C4-2B (cell line): ENCODE measurements around the gene STK4.
"Not testable (repeated sequence)": the region's sequence is repeated elsewhere in the genome, so short reads cannot be mapped to it uniquely, and the experiment has no call there.

Experiments used
- H3K27ac ChIP-seq: fragments of 450-650 bp; 2 replicates; pipeline ENCODE4 v1.5.1; 2017
- CTCF ChIP-seq: fragments of 450-650 bp; conservative IDR thresholded peaks from 2 replicates; pipeline ENCODE4 v1.5.1; 2017; ENCODE audit warnings: mild to moderate bottlenecking
- ZFX ChIP-seq: fragments of 450-650 bp; IDR thresholded peaks from 2 replicates; pipeline ENCODE4 v1.6.1; 2017

STK4 gene

GRCh38 chr20:45058168-45058850 is 92.0 kb downstream of the STK4 start:
- H3K27ac ChIP-seq: no peak overlapping the region
- TF ChIP-seq CTCF (no peak), ZFX (no peak)

DNA sequence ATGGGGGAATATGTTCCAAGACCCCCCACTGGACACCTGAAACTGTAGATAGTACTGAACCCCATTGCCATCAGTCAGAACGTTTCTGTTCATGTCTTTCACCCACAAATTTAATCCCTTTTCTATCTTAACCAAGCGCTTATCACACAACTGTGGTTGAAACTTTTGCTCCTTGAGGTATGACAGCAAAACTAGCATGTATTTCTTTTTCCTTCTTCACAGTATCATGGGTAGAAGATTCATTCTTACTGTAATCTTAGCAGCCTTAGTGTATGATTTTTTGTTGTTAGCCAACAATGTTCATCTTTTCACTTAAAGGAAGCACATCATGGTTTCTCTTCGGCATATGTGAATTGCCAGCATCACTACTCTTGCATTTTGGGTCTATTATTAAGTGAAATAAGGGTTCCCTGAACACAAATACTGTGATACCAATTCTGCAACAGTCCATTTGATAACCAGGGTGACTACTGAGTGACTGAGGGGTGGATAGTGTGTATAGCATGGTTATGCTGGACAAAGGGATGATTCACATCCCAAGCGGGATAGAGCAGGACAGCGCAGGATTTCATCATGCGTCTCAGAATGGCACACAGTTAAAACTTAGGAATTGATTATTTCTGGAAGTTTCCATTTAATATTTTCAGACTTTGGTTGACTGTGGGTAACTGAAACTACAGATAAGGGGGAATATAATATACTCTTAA is 92.9 kb downstream of the STK4 start:
- no peak overlapping the region for H3K27ac ChIP-seq

DNA sequence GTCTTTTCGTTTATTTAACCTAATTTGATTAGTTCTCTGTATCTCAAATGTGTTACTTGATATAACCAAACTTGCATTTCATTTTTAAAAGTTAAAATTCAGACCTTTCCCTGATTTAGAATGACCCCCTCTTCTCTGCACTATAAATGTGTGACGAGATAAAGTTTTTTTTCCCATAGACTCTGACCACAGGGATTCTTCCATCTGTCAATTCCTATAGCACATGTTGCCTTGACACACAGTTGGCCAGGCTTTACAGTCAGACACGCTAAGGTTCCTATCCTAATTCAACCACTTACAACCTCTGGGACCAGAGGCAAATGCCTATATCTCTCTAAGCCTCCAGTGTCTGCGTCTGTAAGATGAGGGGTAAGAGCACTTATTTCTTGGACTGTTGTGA is 94.0 kb downstream of the STK4 start:
- TF ChIP-seq CTCF: no peak
- no peak for TF ChIP-seq ZFX
- no peak overlapping the region for H3K27ac ChIP-seq

More for the DNA sequence above, 92.9 kb downstream of the STK4 start:
- TF ChIP-seq CTCF (no peak), ZFX (no peak)

- TF ChIP-seq ZFX (no peak), CTCF (no peak)
- H3K27ac ChIP-seq: no peak overlapping the region
Measured at GRCh38 chr20:45061244-45061643, 94.9 kb downstream of the STK4 start.

- not testable (repeated sequence) for H3K27ac ChIP-seq
Measured at GRCh38 chr20:45063107-45063506, 96.8 kb downstream of the STK4 start.

- no peak overlapping the region for H3K27ac ChIP-seq
- TF ChIP-seq CTCF (no peak), ZFX (no peak)
Measured at GRCh38 chr20:45064812-45065211, 98.5 kb downstream of the STK4 start.

- no peak overlapping the region for H3K27ac ChIP-seq
- TF ChIP-seq CTCF (no peak), ZFX (no peak)
Measured at GRCh38 chr20:45066372-45066771, 100.1 kb downstream of the STK4 start.

DNA sequence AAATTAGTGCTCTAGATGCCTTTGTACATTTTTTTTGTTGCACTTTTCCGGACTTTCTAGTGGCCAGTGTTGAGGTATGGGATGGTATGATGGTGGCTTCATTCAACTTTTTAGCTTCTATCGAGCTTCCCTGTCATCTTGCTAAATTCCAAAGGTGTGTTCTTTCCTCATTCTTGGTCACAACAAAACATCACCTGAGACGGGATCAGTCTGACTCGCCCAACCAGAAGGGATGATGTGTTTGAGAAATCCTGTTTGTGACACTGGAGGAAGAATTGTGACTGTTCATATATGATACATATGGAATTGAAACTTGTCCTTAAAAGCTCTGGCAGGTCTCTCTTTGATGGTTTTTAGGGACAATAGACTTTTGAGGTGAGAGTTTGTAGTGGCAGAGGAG is 100.8 kb downstream of the STK4 start:
- H3K27ac ChIP-seq: no peak overlapping the region
- TF ChIP-seq ZFX (no peak), CTCF (no peak)
